Fibroblast of skin of left quadriceps (primary cell): Measurements from ENCODE around the gene PRSS27.
"Not testable (repeated sequence)": the region's sequence is repeated elsewhere in the genome, so short reads cannot be mapped to it uniquely, and the experiment has no call there.

Experiments used
- DNase-seq, 2 experiments: peaks; one replicate each; pipeline ENCODE4 v3.0.0-alpha.2; 2013; ENCODE audit warnings: low read depth in 2 of 2

The PRSS27 gene

DNA sequence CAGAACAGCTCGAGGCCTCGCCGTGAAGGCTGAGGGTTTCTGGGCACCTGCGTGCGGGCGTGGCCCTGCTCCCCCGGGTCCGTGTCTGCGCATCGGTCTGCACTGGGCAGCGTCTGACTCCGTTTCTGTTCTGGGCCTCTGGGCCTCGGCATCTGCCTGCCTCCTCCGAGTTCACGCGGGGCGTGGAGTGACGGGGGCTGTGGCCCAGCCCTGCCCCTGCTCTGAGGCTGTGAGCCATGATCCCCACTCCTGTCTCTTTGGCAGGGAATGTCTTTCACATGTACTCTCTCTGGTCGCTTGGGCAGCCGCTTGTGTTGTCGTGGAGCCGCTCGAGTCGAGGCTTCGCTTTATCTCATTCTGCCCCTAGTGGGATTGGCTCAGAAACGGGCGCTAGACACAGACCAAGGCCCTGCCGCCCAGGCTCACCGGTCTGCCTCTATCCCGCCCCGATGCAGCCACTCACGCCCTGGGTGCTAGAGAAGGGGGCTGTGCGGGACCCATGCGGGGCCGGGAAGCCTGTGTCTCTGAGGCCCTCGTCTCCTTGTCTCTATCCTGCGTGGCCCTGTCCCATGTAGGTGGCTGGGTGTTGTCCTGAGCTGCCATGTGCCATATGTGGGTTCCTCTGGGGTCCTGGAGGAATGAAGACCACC is 23.3 kb downstream of the PRSS27 start:
- DNase-seq: not testable (repeated sequence)

DNA sequence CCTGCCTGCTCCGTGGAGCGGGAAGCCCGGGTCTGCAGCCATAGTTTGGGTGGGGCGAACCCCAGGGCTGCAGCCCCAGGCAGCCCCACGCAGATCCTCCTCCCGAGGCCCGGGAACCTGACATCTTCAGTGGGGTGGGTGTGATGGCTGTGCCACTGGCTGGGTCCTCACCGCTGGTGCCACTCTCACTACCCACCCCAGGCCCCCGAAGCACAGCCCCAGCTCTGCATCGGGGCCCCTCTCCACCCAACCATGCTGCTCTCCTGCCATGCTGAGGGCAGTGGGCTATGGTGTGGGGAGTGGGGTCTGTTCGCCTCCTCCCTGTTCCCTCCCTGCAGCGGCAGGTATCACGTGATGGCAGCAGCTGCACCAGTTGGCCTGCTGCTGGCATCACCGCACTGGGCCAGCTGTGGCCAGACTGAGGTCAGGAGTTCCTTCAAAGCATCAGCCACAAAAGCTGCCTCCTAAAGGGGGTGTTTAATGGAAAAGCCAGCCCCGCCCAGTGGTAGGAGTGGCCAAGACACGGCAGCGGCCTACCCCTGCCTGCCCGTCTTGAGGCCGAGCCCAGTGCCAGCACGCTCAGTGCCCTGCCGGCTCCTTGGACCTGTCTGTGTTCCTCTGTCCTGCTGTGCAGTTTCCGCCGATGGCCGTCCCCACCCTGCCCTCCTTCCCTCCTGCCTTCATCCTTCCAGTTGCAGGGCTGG is 26.9 kb downstream of the PRSS27 start:
- no peak for DNase-seq

DNA sequence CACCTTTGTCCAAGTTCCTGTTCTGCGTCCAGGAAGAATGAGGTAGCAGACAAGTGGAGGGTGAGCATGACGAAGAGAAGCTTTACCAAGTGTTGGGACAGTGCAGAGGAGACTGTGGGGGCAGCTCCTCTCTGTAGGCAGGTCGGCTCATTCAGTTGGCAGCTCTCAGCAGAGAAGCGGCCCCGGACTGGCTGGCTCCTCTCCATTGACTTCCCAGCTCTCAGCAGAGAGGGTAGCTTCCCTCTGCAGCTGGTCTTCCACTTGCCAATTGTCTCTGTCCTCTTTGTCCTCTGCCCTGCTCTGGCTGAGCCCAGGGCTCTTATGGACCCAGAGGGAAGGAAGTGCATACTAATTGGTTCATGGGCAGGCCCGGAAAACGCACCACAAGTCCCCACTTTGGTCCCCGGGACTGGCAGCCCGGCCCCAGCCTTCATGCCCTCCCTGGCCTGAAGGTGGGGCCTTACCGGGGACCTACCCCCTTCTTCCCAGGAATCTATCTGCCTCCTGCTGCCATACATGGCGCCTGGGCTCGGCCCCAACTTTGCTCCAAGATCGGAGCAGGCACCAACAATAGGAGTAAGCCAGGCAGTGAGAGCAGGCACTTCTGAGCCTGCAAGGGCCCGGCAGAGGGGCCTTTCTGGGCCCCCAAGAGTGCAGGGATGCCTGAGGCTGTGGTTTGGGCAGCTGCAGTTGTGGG is 27.6 kb downstream of the PRSS27 start:
- no peak for DNase-seq

DNA sequence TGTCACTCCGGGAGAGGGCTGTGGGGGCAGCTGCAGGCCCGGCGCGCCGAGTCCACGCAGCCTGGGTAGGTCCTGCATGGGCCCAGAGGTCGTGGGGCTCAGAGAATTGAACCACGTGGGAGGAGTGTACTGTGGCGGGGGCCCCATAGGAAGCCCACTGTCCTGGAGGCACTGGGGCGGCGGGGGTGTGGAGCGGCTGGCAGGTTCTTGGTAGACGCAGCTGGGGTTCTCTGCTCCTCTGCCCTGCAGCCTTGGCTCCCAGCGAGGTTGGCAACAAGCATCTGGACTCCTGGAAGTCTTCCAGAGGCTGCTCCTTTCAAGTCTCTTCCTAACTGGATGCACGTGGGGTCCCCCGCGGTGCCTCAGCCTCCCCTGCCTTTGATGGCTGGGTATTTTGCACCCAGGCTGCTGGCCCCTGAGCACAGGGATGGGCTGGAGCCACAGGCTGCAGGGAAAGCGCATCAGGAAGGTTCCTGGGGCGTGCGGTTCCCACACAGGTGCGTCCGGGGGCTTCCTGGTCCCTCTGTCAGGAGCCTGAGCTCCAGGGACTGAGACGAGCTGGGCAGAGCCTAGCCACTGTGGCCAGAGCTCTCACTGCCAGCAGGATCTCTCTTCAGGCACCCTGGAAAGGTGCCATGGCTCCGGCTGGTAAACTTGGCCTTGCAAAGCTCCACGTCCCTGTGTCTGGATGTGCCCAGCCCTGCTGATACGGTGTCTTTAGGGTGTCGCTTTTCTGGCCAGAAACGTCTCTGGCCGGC is 28.4 kb downstream of the PRSS27 start:
- DNase-seq: no peak

DNA sequence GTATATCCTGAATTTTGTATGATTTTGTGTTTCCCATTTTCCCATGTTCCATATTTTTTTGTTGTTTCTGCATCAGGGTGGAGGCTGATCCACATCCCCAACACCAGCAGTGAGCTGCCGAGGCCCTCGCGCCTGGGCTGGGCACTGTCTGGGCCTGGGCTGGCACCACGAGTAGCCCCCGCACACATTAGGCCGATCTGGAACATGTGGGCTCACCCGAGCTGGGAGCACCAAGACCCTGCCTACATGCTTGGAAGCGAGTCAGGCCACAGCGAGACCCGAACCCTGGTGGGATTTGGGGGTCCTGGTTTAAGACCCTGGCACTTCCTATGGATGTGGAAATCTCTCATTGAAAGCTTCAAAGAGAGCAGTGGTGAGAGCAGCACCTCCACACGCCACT is 29.2 kb downstream of the PRSS27 start:
- DNase-seq: no peak

DNA sequence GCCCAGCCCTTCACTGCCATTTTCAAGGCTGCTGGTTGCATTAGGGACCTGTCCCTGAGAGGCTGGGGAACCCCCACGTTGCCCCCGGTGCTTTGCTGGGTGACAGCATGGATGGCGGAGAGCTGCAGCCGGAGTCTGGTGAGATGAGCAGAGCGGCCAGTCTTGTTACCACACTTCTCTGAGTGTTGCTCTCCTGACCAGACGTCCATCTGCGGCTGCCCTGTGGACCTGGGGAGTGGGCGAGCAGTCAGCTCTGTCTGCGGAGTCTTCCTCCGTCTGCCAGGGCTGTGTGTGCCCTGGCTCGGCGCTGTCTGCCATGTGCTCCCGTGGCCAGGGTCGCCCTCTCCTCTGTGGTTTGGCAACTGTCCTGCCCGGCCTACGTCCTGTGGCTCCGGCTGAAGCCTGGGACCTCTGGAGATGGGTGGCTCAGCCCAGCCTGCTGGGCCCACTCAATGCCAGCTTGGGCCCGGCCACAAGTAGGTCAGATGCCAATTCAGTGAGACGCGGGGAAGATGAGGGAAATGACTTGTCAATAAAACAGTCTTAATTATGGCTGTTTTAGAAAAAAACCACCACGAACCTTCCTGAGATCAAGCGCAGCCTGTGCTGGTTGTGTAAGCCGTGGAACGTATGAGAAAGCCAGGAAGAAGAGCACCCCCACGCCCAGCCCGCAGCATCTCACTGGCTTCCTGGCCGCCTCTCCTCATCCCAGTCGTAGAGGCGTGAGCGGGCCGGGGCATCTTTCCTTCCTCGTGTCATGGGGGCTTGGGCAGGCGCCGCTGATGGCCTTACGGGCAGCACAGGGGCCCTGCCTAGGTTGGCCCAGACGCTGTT is 29.8 kb downstream of the PRSS27 start:
- DNase-seq: no peak

DNA sequence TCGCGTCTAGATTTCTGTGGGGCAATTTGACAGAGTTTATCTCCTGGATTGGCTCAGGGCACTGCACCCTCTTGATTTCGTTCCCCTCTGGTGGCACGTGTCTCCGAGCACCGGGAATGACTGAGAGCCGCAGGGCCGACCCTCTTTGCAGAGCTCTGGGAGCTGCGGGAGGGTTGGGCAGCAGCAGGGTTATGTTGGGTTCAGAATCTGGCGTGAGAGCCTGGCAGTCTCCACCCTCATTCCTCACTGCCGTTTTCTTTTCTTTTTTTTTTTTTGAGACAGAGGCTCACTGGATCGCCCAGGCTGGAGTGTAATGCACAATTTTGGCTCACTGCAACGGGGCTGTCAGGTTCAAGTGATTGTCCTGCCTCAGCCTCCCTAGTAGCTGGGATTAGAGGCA is 30.6 kb downstream of the PRSS27 start:
- DNase-seq: not testable (repeated sequence)

DNA sequence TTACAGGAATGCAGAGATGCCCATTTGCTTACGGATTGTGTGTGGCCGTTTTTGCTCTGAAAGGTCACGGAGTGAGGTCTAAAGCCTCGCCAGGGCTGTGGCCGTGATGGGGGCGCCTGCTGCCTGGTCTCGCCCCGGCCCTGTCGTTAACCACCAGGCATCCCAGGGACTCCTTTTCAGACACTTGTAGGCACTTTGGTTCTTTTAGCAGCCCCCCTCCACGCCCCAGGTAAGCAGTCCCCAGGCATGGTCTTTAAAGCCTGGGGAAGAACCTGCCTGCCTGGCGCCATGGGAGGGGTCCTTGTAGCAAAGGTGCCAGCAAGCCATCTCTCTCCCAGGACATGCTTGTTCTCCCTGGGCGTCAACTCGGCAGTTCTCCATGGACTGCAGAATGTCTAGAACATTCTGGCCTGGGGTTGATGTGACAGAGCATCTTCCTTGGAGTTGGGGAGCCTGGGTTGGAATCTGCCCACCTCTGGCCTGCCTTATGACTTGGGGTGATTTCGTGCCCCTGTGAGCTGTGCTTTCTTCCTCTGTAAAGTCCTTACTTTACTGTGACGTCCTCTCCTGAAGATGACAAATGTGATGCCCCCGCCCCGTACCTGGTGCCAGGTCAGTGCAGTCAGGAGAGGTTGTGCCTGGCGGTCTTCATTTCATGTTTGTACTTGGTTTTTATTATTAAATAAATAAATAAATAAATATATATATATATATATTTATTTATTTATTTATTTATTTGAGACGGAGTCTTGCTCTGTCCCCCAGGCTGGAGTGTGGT is 32.3 kb downstream of the PRSS27 start:
- DNase-seq: no peak

DNA sequence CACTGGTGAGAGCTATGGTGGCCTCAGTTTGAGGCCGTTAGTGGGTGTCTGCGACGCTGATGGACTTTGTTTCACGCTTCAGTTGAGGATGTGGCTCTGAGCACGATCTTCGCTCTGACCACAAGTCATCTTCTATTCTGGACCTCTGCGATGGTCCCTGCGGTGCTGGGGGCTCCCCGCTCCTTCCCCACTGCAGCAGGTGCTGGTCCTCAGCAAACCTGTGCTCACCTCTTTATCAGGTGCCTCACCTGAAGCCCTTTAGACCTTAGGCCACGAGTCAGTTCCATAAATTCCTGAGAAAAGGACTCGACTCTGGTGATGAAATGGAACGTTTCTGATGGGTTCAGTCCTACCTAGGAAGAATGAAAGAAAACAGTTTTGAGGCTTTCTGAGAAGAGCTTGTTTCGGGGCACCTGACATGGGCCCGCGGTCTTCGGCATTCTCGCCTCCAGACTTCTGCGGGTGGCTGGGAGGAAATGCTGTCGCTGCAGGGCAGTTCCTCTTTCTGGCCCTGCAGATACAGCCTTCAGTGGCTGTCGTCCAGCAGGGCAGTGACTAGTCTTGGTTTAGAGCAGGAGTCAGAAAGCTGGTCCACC is 33.0 kb downstream of the PRSS27 start:
- no peak for DNase-seq

DNA sequence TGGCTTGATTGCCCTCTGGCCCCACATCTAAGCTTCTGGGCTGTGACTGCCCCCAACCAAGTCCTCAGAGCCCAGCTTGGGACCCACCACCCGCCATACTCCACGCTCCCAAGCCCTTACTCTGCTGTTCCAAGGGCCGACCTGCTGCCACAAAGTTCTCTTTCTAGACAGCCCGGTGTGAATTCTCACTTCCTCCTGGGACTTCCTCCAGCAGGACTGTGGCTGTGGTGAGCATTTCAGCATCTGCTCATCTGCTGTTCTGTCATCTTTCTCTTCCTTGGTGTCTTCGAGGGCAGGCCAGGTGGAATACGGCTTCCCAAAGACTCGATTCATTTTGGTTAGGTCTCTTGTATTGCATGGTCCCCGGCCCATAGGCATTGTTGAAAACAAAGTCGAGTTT is 33.9 kb downstream of the PRSS27 start:
- DNase-seq: not testable (repeated sequence)

DNA sequence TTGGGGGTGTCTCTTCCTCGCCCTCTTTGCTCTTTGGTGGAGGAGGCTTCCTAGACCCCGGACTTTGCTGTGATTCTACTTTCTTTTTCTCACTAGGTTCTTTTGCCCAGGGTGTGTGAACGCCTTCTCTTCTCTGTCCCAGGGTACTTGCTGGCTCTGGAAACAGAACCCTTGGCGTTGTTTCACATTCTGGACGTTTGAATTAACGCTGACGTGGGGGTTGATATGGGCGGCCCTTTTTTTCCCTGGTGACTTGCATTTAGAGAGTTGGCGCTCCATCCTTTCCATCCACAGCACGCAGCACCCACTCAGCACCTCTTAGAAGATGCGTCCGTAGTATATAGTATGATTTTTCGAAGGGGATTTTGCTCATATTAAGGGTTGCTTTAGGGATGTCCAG is 37.0 kb downstream of the PRSS27 start:
- DNase-seq: not testable (repeated sequence)

DNA sequence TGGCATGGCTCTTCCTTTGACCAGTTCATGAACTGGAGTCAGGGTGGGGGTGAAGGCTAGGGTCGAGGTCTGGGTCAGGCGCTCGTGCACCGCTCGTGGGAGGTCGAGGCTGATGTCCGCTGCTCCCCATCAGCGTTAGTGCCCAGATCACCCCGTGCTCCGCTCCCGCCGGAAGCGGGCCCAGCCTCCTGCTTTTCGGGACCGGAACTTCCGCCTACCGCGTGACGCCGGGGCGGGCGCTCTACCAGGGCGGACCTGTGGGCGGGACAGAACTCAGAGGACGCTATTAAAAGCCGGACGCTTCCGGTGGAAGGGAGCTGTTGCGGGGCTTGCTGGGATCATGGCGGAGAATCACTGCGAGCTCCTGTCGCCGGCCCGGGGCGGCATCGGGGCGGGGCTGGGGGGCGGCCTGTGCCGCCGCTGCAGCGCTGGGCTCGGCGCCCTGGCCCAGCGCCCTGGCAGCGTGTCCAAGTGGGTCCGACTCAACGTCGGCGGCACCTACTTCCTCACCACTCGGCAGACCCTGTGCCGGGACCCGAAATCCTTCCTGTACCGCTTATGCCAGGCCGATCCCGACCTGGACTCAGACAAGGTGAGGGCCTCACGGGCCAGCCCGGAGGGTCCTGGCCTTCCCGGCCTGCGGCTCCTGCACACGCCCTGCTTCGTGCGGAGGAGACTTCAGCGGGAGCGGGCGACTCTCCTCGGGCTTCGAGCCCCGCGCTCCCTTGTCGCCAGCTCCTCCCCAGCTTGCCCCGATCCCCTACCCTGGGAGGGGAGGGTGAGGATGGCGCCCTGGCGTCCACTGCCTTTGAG is 37.6 kb downstream of the PRSS27 start, which contains the start of gene KCTD5:
Gene KCTD5 (plus strand): TSS at position 315 of the 813 bp plus-strand sequence. CDS start 26 bp downstream, at position 341.
- peak; percentile 85 to 87 for DNase-seq

DNA sequence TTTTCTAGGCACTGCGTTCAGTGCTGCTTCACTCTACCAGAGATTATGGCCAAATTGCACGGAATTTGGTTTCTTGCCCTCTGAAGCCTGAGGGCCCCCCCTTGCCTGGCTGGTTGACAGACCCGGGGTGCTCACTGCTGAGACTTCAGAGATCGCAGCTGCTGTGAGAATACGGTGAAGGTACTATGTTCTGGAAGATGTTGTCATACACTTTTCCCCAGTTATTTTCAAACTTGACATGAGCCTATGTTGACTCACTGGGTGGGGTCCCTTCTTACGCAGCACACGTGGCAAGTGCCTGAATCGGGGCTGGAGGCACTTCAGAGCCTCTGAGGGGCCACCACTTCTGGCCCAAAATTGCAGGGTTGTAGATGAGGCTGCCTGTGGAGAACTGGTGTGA is 39.7 kb downstream of the PRSS27 start:
- DNase-seq: not testable (repeated sequence)

DNA sequence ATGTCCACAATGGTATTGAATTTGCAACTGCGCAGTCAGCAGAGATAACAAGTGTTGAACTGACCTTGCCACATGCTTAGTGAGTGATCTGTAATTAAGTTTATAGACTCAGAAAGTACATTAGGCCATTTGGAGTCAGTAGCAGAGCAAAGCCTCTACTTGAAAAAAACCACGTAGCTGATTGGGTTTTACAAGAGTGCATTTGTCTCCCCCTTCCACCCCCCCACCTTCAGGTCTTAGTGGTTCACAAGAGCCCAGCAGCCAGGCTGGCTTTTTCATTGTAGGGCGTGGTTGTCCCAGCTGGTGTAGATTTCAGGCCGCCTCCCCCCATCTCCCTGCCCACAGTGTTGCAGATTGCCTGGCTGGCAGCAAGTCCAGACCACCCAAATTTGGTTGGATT is 40.1 kb downstream of the PRSS27 start:
- not testable (repeated sequence) for DNase-seq

DNA sequence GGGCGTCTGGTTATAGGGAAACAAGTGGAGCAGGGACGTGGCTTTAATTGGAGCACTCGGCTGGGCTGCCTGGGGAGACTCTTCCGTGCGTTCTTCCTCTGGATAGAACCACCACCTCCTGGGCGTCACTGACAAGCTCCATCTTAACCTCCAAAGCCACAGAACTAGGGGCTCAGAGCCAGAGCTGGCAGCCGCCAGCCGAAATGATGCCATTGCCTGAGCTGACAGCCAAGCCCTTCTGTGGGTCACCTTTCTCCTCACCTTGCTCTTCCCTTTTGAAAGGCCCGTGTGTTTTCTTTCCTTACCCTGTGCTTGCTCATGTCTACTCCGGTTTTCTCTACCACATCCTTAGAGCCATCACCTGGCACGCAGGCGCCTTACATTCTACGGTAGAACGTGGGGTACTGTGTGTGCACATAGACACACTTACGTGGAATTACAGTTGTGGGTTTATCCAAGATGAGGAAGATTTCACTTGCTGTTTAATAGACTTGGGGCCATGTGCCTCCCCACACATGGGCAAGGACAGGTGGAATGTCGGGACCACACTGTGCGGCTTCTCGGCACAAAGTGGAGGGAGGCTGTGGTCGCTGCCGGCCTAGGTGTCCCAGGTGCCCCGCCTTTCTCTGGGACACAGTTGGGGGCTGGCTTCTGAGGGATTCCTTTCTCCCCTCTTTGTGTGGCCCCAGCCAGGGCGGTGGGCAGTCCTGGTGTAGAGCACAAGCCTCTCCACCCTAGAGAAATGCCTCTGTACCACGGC is 41.6 kb downstream of the PRSS27 start:
- not testable (repeated sequence) for DNase-seq

DNA sequence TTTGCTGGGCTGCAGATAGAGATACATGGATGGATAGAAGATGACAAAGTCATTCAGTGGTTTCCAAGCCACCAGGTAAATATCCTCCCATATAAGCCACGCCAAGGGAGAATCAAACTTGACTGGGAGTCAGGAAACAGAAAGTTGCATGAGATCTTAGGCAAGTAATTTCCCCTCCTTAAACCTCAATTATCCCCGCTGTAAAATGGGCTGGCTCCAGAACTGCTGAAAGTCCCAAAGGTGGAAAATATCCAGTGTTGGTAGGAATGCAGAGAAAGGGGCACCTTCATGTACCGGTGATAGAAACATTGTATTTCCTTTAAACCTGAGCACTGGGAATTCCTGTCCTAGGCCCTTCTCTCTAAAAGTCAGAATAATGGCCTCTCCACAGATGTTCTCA is 43.1 kb downstream of the PRSS27 start:
- not testable (repeated sequence) for DNase-seq

DNA sequence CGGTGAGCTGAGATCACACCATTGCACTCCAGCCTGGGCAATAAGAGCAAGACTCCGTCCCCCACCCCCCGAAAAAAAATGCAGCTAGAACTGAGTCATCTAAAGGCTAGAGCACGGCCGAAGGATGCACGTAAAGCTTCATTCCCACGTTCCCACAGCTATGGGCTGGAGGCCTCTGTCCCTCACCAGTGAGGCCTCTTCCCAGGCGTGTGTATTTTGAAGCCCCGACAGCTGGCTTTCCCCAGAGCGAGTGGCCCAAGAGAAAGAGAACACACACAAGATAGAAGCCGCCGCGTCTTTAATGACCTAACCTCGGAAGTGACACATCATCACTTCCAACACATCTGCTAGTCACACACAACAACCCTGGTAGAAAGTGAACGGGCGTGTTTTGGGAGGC is 44.3 kb downstream of the PRSS27 start:
- no peak for DNase-seq

DNA sequence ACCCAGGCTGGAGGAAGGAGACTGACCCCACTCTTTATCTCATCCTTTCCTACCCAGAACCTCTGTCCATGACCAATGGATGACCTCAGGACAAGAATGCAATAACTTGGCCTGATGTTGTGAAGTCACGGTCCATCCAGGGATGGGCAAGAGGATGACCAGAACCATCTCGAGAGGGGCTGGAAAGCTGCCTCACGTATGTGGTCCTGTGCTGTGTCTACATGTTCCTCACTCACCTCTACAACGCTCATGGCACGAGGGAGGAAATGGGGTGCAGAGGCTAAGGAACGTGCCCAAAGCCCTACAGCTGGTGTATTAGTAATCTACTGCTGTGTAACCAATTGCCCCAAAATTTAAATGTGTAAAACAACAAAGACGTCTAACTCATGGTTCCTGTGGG is 45.0 kb downstream of the PRSS27 start:
- DNase-seq: no peak
